Endometrial microvascular endothelial cells (primary cell): ENCODE results near the gene ALPK3. TPM values are rescaled to one million over a fixed set of nuclear protein-coding genes. Genes with fewer than 3 reads are reported as not detected.

Source experiments
- total RNA-seq: library from RNA; depleted of rRNA; stranded (reverse); fragments of >200 nt; gene quantifications from one replicate; pipeline ENCODE4 v1.2.3, GENCODE V29; 2015; ENCODE audit errors: inconsistent ontology term

ALPK3 gene
- total RNA-seq, 1 donor from 2014 or later = 7.2 TPM

Other genes with a start within 250 kb of the ALPK3 start
- 2.6 TPM for gene ZSCAN2, start 216.3 kb upstream of the ALPK3 start, total RNA-seq
- gene WDR73, start 163.1 kb upstream of the ALPK3 start, total RNA-seq = 17.2 TPM
- gene NMB, start 159.2 kb upstream of the ALPK3 start, total RNA-seq = 5.6 TPM
- 211 TPM for gene SEC11A, start 101.2 kb upstream of the ALPK3 start, total RNA-seq
- 13.6 TPM for gene ZNF592, start 68.8 kb upstream of the ALPK3 start, total RNA-seq
- not detected for gene SLC28A1, start 67.3 kb downstream of the ALPK3 start, total RNA-seq
- gene PDE8A, start 164.5 kb downstream of the ALPK3 start, total RNA-seq = 18.6 TPM